H1 (cell line): ENCODE measurements around the gene GRAMD4. TPM values are rescaled to one million over a fixed set of nuclear protein-coding genes. Genes with fewer than 3 reads are reported as not detected.

Experiments
- CTCF ChIA-PET: fragments of 300-600 bp; sonication (Branson Sonifier 250); formaldehyde crosslinking; loops from one replicate; lab custom pipeline; 2021; ENCODE audit not compliant: partially characterized antibody; lab: Charles Lee
- POLR2A ChIA-PET: fragments of 300-600 bp; sonication (Branson Sonifier 250); formaldehyde crosslinking; loops from one replicate; lab custom pipeline; 2021; ENCODE audit warnings: inconsistent platforms; ENCODE audit not compliant: partially characterized antibody; lab: Charles Lee
- DNase-seq, 2 experiments: peaks; one replicate each; pipeline versions ENCODE4 v3.0.0 to v3.0.0-alpha.2; 2010 to 2022; ENCODE audit warnings: low spot score in 2 of 2, low read depth in 1 of 2, mixed read lengths in 1 of 2
- FAIRE-seq: peaks from 2 replicates; lab custom pipeline; 2011; peaks lifted over from hg19 to GRCh38; lab: Jason Lieb, UNC
- H2AFZ ChIP-seq: 2 replicates; pipeline ENCODE4 v1.8.1; 2012; ENCODE audit warnings: low read length, inconsistent platforms
- H2AK5ac ChIP-seq: 2 replicates; pipeline ENCODE4 v1.6.1; 2013; ENCODE audit warnings: low read depth, low read length
- H2BK120ac ChIP-seq: replicated peaks from 2 replicates; pipeline ENCODE3; 2013; ENCODE audit warnings: low read depth, low read length, inconsistent platforms
- H2BK12ac ChIP-seq: 2 replicates; pipeline ENCODE4 v1.6.1; 2013; ENCODE audit warnings: low read depth, low read length
- H2BK15ac ChIP-seq: 2 replicates; pipeline ENCODE4 v1.6.1; 2013; ENCODE audit warnings: low read length
- H2BK20ac ChIP-seq: 2 replicates; pipeline ENCODE4 v1.6.1; 2013; ENCODE audit warnings: low read length
- H2BK5ac ChIP-seq: 2 replicates; pipeline ENCODE4 v1.6.1; 2013; ENCODE audit warnings: low read depth, low read length
- H3K14ac ChIP-seq: 2 replicates; pipeline ENCODE4 v1.6.1; 2013; ENCODE audit warnings: inconsistent platforms; ENCODE audit not compliant: insufficient read length
- H3K18ac ChIP-seq: 2 replicates; pipeline ENCODE4 v1.6.1; 2013; ENCODE audit warnings: low read length; ENCODE audit errors: extremely low read depth
- H3K23ac ChIP-seq: 2 replicates; pipeline ENCODE4 v1.6.1; 2013; ENCODE audit warnings: inconsistent platforms; ENCODE audit not compliant: insufficient read length
- H3K23me2 ChIP-seq: 2 replicates; pipeline ENCODE4 v1.6.1; 2013; ENCODE audit warnings: low read depth, low read length
- H3K27ac ChIP-seq: 2 replicates; pipeline ENCODE4 v1.6.1; 2011; ENCODE audit warnings: low read depth, low read length, inconsistent platforms
- H3K27me3 ChIP-seq, 4 experiments: replicated peaks in 1 of 4; 1 replicate in 1 of 4; 2 replicates in 3 of 4; pipeline versions ENCODE4 v1.6.1 to v1.8.1; 2011 to 2013; ENCODE audit warnings: low read length in 3 of 4, mild to moderate bottlenecking in 3 of 4, inconsistent platforms in 2 of 4, mixed read lengths in 2 of 4, moderate library complexity in 1 of 4; ENCODE audit not compliant: control insufficient read depth in 3 of 4, insufficient read depth in 3 of 4; ENCODE audit errors: extremely low read depth in 1 of 4
- H3K36me3 ChIP-seq, 4 experiments: 2 replicates each; pipeline versions ENCODE4 v1.6.1 to v1.8.1; 2011 to 2013; ENCODE audit warnings: mild to moderate bottlenecking in 4 of 4, low read length in 3 of 4, moderate library complexity in 2 of 4, control low read depth in 1 of 4, inconsistent platforms in 1 of 4; ENCODE audit not compliant: insufficient read depth in 4 of 4, control insufficient read depth in 2 of 4
- H3K4ac ChIP-seq: replicated peaks from 2 replicates; pipeline ENCODE3; 2013; ENCODE audit warnings: low read length, low read depth, mixed read lengths, inconsistent platforms; ENCODE audit not compliant: insufficient read length
- H3K4me1 ChIP-seq, 4 experiments: replicated peaks in 1 of 4; 1 replicate in 1 of 4; 2 replicates in 3 of 4; pipeline versions ENCODE4 v1.6.1 to v1.8.1; 2011 to 2013; ENCODE audit warnings: low read length in 3 of 4, inconsistent platforms in 2 of 4, mixed read lengths in 1 of 4; ENCODE audit not compliant: insufficient read depth in 4 of 4, control insufficient read depth in 3 of 4
- H3K4me2 ChIP-seq, 2 experiments: 2 replicates each; pipeline versions ENCODE4 v1.6.1 to v1.8.1; 2011 to 2013; ENCODE audit warnings: low read depth in 2 of 2, low read length in 2 of 2, control low read depth in 1 of 2, inconsistent platforms in 1 of 2, mild to moderate bottlenecking in 1 of 2; ENCODE audit not compliant: insufficient read depth in 1 of 2
- H3K4me3 ChIP-seq, 4 experiments: fragments of 200-600, 300-600 bp in 1 of 4; sonication (generic), shearing (Covaris generic), sonication (Bioruptor Twin) in 1 of 4; 2 replicates each; pipeline versions ENCODE4 v1.5.1 to v1.8.1; 2011 to 2016; ENCODE audit warnings: low read length in 4 of 4, low read depth in 3 of 4, control low read depth in 2 of 4, inconsistent platforms in 2 of 4, mild to moderate bottlenecking in 2 of 4, mixed read lengths in 1 of 4, moderate library complexity in 1 of 4; ENCODE audit not compliant: insufficient read depth in 2 of 4; ENCODE audit errors: extremely low read depth in 1 of 4
- H3K56ac ChIP-seq: replicated peaks from 2 replicates; pipeline ENCODE3; 2013; ENCODE audit warnings: low read depth, mild to moderate bottlenecking, mixed read lengths, low read length, inconsistent platforms; ENCODE audit not compliant: insufficient read length
- H3K79me1 ChIP-seq: 2 replicates; pipeline ENCODE4 v1.6.1; 2013; ENCODE audit warnings: low read depth, low read length, control low read depth
- H3K79me2 ChIP-seq, 2 experiments: 2 replicates each; pipeline versions ENCODE4 v1.6.1 to v1.8.1; 2012 to 2013; ENCODE audit warnings: low read length in 2 of 2, mild to moderate bottlenecking in 2 of 2, inconsistent platforms in 1 of 2; ENCODE audit not compliant: insufficient read depth in 2 of 2, control insufficient read depth in 1 of 2
- H3K9ac ChIP-seq, 4 experiments: replicated peaks in 1 of 4; 1 replicate in 1 of 4; 2 replicates in 3 of 4; pipeline versions ENCODE4 v1.6.1 to v1.8.1; 2011 to 2013; ENCODE audit warnings: low read depth in 3 of 4, low read length in 3 of 4, control low read depth in 2 of 4, mild to moderate bottlenecking in 2 of 4, moderate library complexity in 2 of 4, inconsistent platforms in 1 of 4; ENCODE audit errors: extremely low read depth in 1 of 4
- H3K9me3 ChIP-seq, 2 experiments: 2 replicates each; pipeline versions ENCODE4 v1.6.1 to v1.8.1; 2012 to 2013; ENCODE audit warnings: mild to moderate bottlenecking in 2 of 2, moderate library complexity in 2 of 2, control low read depth in 1 of 2, inconsistent platforms in 1 of 2, low read depth in 1 of 2, low read length in 1 of 2, mixed read lengths in 1 of 2; ENCODE audit not compliant: insufficient read depth in 2 of 2
- H4K20me1 ChIP-seq, 2 experiments: replicated peaks in 1 of 2; 2 replicates each; pipeline versions ENCODE3 to v1.8.1; 2011 to 2013; ENCODE audit warnings: inconsistent platforms in 2 of 2, low read length in 2 of 2, mild to moderate bottlenecking in 1 of 2; ENCODE audit not compliant: insufficient read depth in 2 of 2, control insufficient read depth in 1 of 2
- H4K5ac ChIP-seq: 2 replicates; pipeline ENCODE4 v1.6.1; 2013; ENCODE audit warnings: low read length, low read depth, mixed read lengths, inconsistent platforms; ENCODE audit not compliant: insufficient read length
- H4K8ac ChIP-seq: 2 replicates; pipeline ENCODE4 v1.8.0; 2013; ENCODE audit warnings: mild to moderate bottlenecking, moderate library complexity, low read length, inconsistent platforms; ENCODE audit not compliant: insufficient read depth; ENCODE audit errors: extremely low read depth
- H4K91ac ChIP-seq: replicated peaks from 2 replicates; pipeline ENCODE3; 2013; ENCODE audit warnings: low read length, mixed read lengths, inconsistent platforms; ENCODE audit not compliant: insufficient read length
- BACH1 ChIP-seq: IDR thresholded peaks from 2 replicates; pipeline ENCODE4 v1.6.1; 2012; ENCODE audit warnings: low read length, improper control_type of control experiment
- CBX8 ChIP-seq: fragments of 300-800, 300-1000 bp; sonication (generic); IDR thresholded peaks from 2 replicates; pipeline ENCODE4 v1.7.1; 2016; ENCODE audit warnings: low read depth, low read length, borderline replicate concordance
- CTBP2 ChIP-seq: IDR thresholded peaks from 2 replicates; pipeline ENCODE4 v1.7.0; 2011; ENCODE audit warnings: borderline replicate concordance, mild to moderate bottlenecking, moderate library complexity, mixed read lengths, low read length; ENCODE audit not compliant: insufficient read depth, insufficient read length
- EZH2 ChIP-seq: fragments of 200-600 bp; sonication (generic); IDR thresholded peaks from 2 replicates; pipeline ENCODE4 v1.7.1; 2012; ENCODE audit warnings: low read depth, mild to moderate bottlenecking, moderate library complexity, low read length, inconsistent platforms; ENCODE audit not compliant: severe bottlenecking
- FOSL1 ChIP-seq: IDR thresholded peaks from 2 replicates; pipeline ENCODE4 v1.6.1; 2011; ENCODE audit warnings: mild to moderate bottlenecking, low read depth, low read length, moderate library complexity; ENCODE audit not compliant: insufficient read depth
- HDAC6 ChIP-seq: IDR thresholded peaks from one replicate; pipeline ENCODE4 v1.7.1; 2012; ENCODE audit warnings: low read depth, mild to moderate bottlenecking, inconsistent platforms, low read length, moderate library complexity
- NANOG ChIP-seq: IDR thresholded peaks from 2 replicates; pipeline ENCODE4 v1.6.1; 2011; ENCODE audit warnings: low read length, low read depth, mild to moderate bottlenecking, inconsistent platforms; ENCODE audit not compliant: insufficient read depth, poor library complexity, severe bottlenecking
- POLR2AphosphoS5 ChIP-seq: IDR thresholded peaks from 2 replicates; pipeline ENCODE4 v1.6.1; 2011; ENCODE audit warnings: low read depth, low read length
- POU5F1 ChIP-seq: IDR thresholded peaks from 2 replicates; pipeline ENCODE4 v1.6.1; 2011; ENCODE audit warnings: low read depth, mild to moderate bottlenecking, low read length, moderate library complexity
- RAD21 ChIP-seq, 2 experiments: IDR thresholded peaks in 1 of 2; conservative IDR thresholded peaks in 1 of 2; 2 replicates each; pipeline ENCODE4 v1.6.1; 2011; ENCODE audit warnings: low read depth in 2 of 2, low read length in 2 of 2, improper control_type of control experiment in 1 of 2, inconsistent platforms in 1 of 2, mild to moderate bottlenecking in 1 of 2, moderate library complexity in 1 of 2
- SIX5 ChIP-seq: IDR thresholded peaks from 2 replicates; pipeline ENCODE4 v1.6.1; 2011; ENCODE audit warnings: mild to moderate bottlenecking, low read depth, low read length
- SP2 ChIP-seq: IDR thresholded peaks from 2 replicates; pipeline ENCODE4 v1.6.1; 2012; ENCODE audit warnings: mild to moderate bottlenecking, low read length, inconsistent platforms
- TAF7 ChIP-seq: optimal IDR thresholded peaks from 2 replicates; pipeline ENCODE3; 2011; ENCODE audit warnings: low read depth, mild to moderate bottlenecking, inconsistent platforms, low read length, moderate library complexity, borderline replicate concordance
- WGBS, 2 experiments: shearing (Covaris generic) in 1 of 2; methylation state at CpG; one replicate each; pipeline versions ENCODE4 v1.1.6 to v1.1.7; 2013 to 2015; ENCODE audit warnings: low lambda C conversion rate in 2 of 2, mixed read lengths in 2 of 2, inconsistent platforms in 1 of 2, low coverage in 1 of 2, missing lambda C conversion rate in 1 of 2; ENCODE audit not compliant: insufficient replicate concordance in 2 of 2, insufficient coverage in 1 of 2, insufficient read length in 1 of 2; ENCODE audit errors: extremely low coverage in 1 of 2, missing lambda C conversion rate in 1 of 2; 5-methylcytosine and 5-hydroxymethylcytosine counted together
- polyA plus RNA-seq, 7 experiments: library from polyadenylated mRNA; depleted of rRNA in 3 of 7; stranded (reverse) in 5 of 7; unstranded in 2 of 7; fragments of >200 nt in 5 of 7; fragments of 200-250 nt in 2 of 7; gene quantifications; 1 replicate in 5 of 7; 2 replicates in 1 of 7; 4 replicates in 1 of 7; pipeline versions ENCODE4 v1.2.1 to v1.2.3, GENCODE V29; 2011 to 2013; ENCODE audit warnings: missing spikeins in 2 of 7, mixed read lengths in 2 of 7
- total RNA-seq: library from RNA; stranded (reverse); fragmentation: NEBNext Ultra II Directional; extraction: Animal tissue kit (Norgen Biotek cat#: 25700); gene quantifications from 2 replicates; pipeline ENCODE4 v1.2.1, GENCODE V29; 2021
- TF ChIP-seq, protein P1 (sequence below): IDR thresholded peaks from 2 replicates; pipeline ENCODE4 v1.6.1; 2012; ENCODE audit warnings: inconsistent platforms

GRAMD4 gene
- total and polyA plus RNA-seq, 2 of the 8 experiments (the other 6 are each of a cell fraction or from before 2014, with no cell fraction given) = 7.9 to 25.6 TPM

DNA sequence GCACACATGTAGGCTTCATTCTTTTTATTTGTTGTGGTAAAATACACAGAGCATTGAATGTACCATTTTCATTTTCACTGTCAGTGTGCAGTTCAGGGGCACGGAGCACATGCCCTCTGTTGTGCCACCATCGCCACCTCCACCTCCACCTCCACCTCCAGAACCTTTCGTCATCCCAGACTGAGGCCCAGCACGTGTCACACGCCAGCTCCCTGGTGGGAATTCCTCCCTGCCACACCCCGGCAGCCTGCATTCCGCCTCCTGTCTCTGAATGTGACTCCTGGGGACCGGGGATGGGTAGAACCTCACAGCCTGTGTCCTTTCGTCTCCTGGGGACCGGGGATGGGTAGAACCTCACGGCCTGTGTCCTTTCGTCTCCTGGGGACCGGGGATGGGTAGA is 10.9 kb downstream of the GRAMD4 start:
- Histone ChIP-seq H3K4me3 (no peak overlapping the region), H3K14ac (no peak overlapping the region), H2BK120ac (no peak overlapping the region), H3K23me2 (no peaks in the 10 kb centered on the region), H3K18ac (no peak overlapping the region), H3K27ac (no peak overlapping the region), H2AFZ (no peak overlapping the region), H4K20me1 (no peaks in the 10 kb centered on the region), H3K4me1 (peaks cover 0 to 18% (median 13%) of the 10 kb centered on the region in 4 experiments; a peak in 5 of 7 replicates), H3K79me2 (no peaks in the 10 kb centered on the region), H2AK5ac (no peak overlapping the region), H4K5ac (no peak overlapping the region), H2BK12ac (no peak overlapping the region), H3K23ac (no peak overlapping the region), H3K4me2 (no peak overlapping the region), H4K91ac (no peak overlapping the region), H3K9me3 (no peaks in the 10 kb centered on the region), H2BK20ac (no peak overlapping the region), H4K8ac (no peak overlapping the region; the same call in 1 of the 2 replicates), H3K79me1 (no peaks in the 10 kb centered on the region; the same call in 1 of the 2 replicates), H3K56ac (no peak overlapping the region), H2BK5ac (no peak overlapping the region), H2BK15ac (no peak overlapping the region), H3K9ac (no peak overlapping the region), H3K27me3 (no peaks in the 10 kb centered on the region), H3K36me3 (no peaks in the 10 kb centered on the region), H3K4ac (no peak overlapping the region)
- CTCF ChIA-PET = no interaction called here
- TF ChIP-seq HDAC6 (no peak), SP2 (no peak), CBX8 (no peak), NANOG (no peak), CTBP2 (no peak), POU5F1 (no peak), EZH2 (no peak), RAD21 (IDR thresholded peaks at IDR 0.05 in 1 of 2, conservative IDR thresholded peaks at IDR 0.05 in 1 of 2; ENCODE audit: low read depth in 2 of 2, low read length in 2 of 2) (no peak), TAF7 (no peak), FOSL1 (no peak), BACH1 (no peak), SIX5 (no peak), POLR2AphosphoS5 (no peak)
- TF ChIP-seq, protein P1, sequence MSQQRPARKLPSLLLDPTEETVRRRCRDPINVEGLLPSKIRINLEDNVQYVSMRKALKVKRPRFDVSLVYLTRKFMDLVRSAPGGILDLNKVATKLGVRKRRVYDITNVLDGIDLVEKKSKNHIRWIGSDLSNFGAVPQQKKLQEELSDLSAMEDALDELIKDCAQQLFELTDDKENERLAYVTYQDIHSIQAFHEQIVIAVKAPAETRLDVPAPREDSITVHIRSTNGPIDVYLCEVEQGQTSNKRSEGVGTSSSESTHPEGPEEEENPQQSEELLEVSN = no peak
- no peak for FAIRE-seq
- DNase-seq = no peak
- WGBS, 2 experiments = 94% methylated on average over 9 of the region's 13 CpGs; no CpG with 5 or more reads in 1 of the 2 experiments
- POLR2A ChIA-PET = no interaction called here
